GM12878 (cell line): Measurements from ENCODE around the gene CNTNAP2. TPM values are rescaled to one million over a fixed set of nuclear protein-coding genes. Genes with fewer than 3 reads are reported as not detected.

ENCODE experiments used
- ATAC-seq: fragments of 200-7000 bp; cut with Tn5 transposase; 3 replicates; pipeline ENCODE4 v1.9.1; 2020; ENCODE audit warnings: mild to moderate bottlenecking, moderate library complexity
- BruUV-seq: library from RNA; stranded (reverse); fragments of 400-500 nt; replicated peaks from 2 replicates; lab custom pipeline; 2021; lab: Mats Ljungman, UMichigan
- CTCF ChIA-PET: fragments of 300-600 bp; sonication (Branson Sonifier 250); formaldehyde crosslinking; extraction: SDS; loops from one replicate; lab custom pipeline; 2021; ENCODE audit warnings: inconsistent platforms; lab: Yijun Ruan, JAX
- POLR2A ChIA-PET: fragments of 350-600 bp; formaldehyde crosslinking; extraction: SDS; loops from one replicate; lab custom pipeline; 2021; ENCODE audit warnings: inconsistent platforms; lab: Charles Lee
- RAD21 ChIA-PET: fragments of 300-600 bp; sonication (Branson Sonifier 250); formaldehyde crosslinking; loops from one replicate; lab custom pipeline; 2023; ENCODE audit warnings: antibody characterized with exemption; ENCODE audit not compliant: unreplicated experiment; lab: Charles Lee
- SMC1A ChIA-PET: fragments of 300-600 bp; sonication (Branson Sonifier 250); formaldehyde crosslinking; loops from one replicate; lab custom pipeline; 2023; ENCODE audit not compliant: unreplicated experiment, uncharacterized antibody; lab: Charles Lee
- DNase-seq: peaks from one replicate; pipeline ENCODE4 v3.0.0-alpha.2; 2011; ENCODE audit warnings: low read depth, low spot score
- FAIRE-seq: peaks from 3 replicates; lab custom pipeline; 2011; peaks lifted over from hg19 to GRCh38; lab: Jason Lieb, UNC
- H2AFZ ChIP-seq: 2 replicates; pipeline ENCODE4 v1.6.0; 2011; ENCODE audit warnings: low read depth, low read length, control low read depth; ENCODE audit not compliant: control insufficient read depth
- H3K27ac ChIP-seq: 2 replicates; pipeline ENCODE4 v1.5.1; 2011; ENCODE audit warnings: control low read depth; ENCODE audit not compliant: control insufficient read depth, insufficient read depth
- H3K27me3 ChIP-seq, 2 experiments: replicated peaks in 1 of 2; 2 replicates each; pipeline versions ENCODE4 v1.6.0 to v1.6.1; 2011; ENCODE audit warnings: low read length in 1 of 2; ENCODE audit not compliant: control insufficient read depth in 2 of 2, insufficient read depth in 2 of 2
- H3K36me3 ChIP-seq, 2 experiments: 2 replicates each; pipeline ENCODE4 v1.5.1; 2011; ENCODE audit warnings: low read length in 1 of 2; ENCODE audit not compliant: control insufficient read depth in 2 of 2, insufficient read depth in 2 of 2
- H3K4me1 ChIP-seq: 2 replicates; pipeline ENCODE4 v1.6.1; 2011; ENCODE audit warnings: mild to moderate bottlenecking, low read length, moderate library complexity, mixed read lengths; ENCODE audit not compliant: control insufficient read depth, insufficient read depth
- H3K4me2 ChIP-seq: 2 replicates; pipeline ENCODE4 v1.6.0; 2011; ENCODE audit warnings: control low read depth; ENCODE audit not compliant: control insufficient read depth, insufficient read depth
- H3K4me3 ChIP-seq: fragments of 200-600 bp; sonication (generic); 2 replicates; pipeline ENCODE4 v1.5.1; 2016
- H3K79me2 ChIP-seq: 2 replicates; pipeline ENCODE4 v1.6.0; 2011; ENCODE audit warnings: low read length; ENCODE audit not compliant: control insufficient read depth, insufficient read depth
- H3K9ac ChIP-seq: 2 replicates; pipeline ENCODE4 v1.8.0; 2011; ENCODE audit warnings: low read length, control low read depth, mixed read lengths; ENCODE audit not compliant: control insufficient read depth, insufficient read depth
- H3K9me3 ChIP-seq: replicated peaks from 3 replicates; pipeline ENCODE4 v1.5.1; 2011; ENCODE audit warnings: mild to moderate bottlenecking, low read length; ENCODE audit not compliant: control insufficient read depth, insufficient read depth
- H4K20me1 ChIP-seq: 2 replicates; pipeline ENCODE4 v1.6.0; 2011; ENCODE audit not compliant: control insufficient read depth, insufficient read depth
- ASH2L ChIP-seq: fragments of 300-600, 200-600 bp; sonication (generic); IDR thresholded peaks from 2 replicates; pipeline ENCODE4 v1.6.1; 2017; ENCODE audit warnings: low read depth, mild to moderate bottlenecking, borderline replicate concordance
- ATF7 ChIP-seq: fragments of 450-650 bp; IDR thresholded peaks from 2 replicates; pipeline ENCODE4 v1.6.1; 2016; ENCODE audit warnings: low read depth, mild to moderate bottlenecking
- CREM ChIP-seq: IDR thresholded peaks from 2 replicates; pipeline ENCODE4 v1.6.1; 2014; ENCODE audit warnings: antibody characterized with exemption, low read depth
- GATAD2B ChIP-seq: fragments of 450-650 bp; conservative IDR thresholded peaks from 2 replicates; pipeline ENCODE4 v1.6.1; 2017; ENCODE audit warnings: low read depth, mild to moderate bottlenecking, moderate library complexity
- IRF4 ChIP-seq: IDR thresholded peaks from 2 replicates; pipeline ENCODE4 v1.6.1; 2011; ENCODE audit warnings: low read depth, low read length
- MEF2A ChIP-seq: IDR thresholded peaks from 2 replicates; pipeline ENCODE4 v1.6.1; 2011; ENCODE audit warnings: low read depth, mild to moderate bottlenecking, low read length, moderate library complexity; ENCODE audit not compliant: insufficient read depth
- NFIC ChIP-seq: IDR thresholded peaks from 2 replicates; pipeline ENCODE4 v1.6.1; 2012; ENCODE audit warnings: low read depth, mild to moderate bottlenecking, inconsistent platforms, low read length, moderate library complexity
- NRF1 ChIP-seq: conservative IDR thresholded peaks from 2 replicates; pipeline ENCODE4 v1.6.1; 2011; ENCODE audit warnings: mild to moderate bottlenecking, low read depth, low read length, improper control_type of control experiment
- PAX5 ChIP-seq: IDR thresholded peaks from 2 replicates; pipeline ENCODE4 v1.6.1; 2011; ENCODE audit warnings: low read depth, low read length, borderline replicate concordance
- POLR2AphosphoS2 ChIP-seq: IDR thresholded peaks from 2 replicates; pipeline ENCODE4 v1.6.1; 2011; ENCODE audit warnings: low read depth, mild to moderate bottlenecking, low read length, improper control_type of control experiment, moderate library complexity
- POU2F2 ChIP-seq: IDR thresholded peaks from 3 replicates; pipeline ENCODE4 v1.6.1; 2011; ENCODE audit warnings: low read depth, mild to moderate bottlenecking, low read length, borderline replicate concordance
- RAD21 ChIP-seq: IDR thresholded peaks from 2 replicates; pipeline ENCODE4 v1.6.1; 2011; ENCODE audit warnings: mild to moderate bottlenecking, low read depth, low read length, moderate library complexity; ENCODE audit not compliant: insufficient read depth
- RBBP5 ChIP-seq: fragments of 200-600 bp; sonication (generic); conservative IDR thresholded peaks from 2 replicates; pipeline ENCODE4 v1.6.1; 2016
- RUNX3 ChIP-seq: IDR thresholded peaks from 2 replicates; pipeline ENCODE4 v1.6.1; 2012; ENCODE audit warnings: low read length, inconsistent platforms
- SIX5 ChIP-seq: IDR thresholded peaks from 2 replicates; pipeline ENCODE4 v1.6.1; 2011; ENCODE audit warnings: mild to moderate bottlenecking, low read depth, low read length, moderate library complexity; ENCODE audit not compliant: severe bottlenecking
- SRF ChIP-seq, 2 experiments: IDR thresholded peaks; 2 replicates each; pipeline ENCODE4 v1.6.1; 2011; ENCODE audit warnings: low read depth in 2 of 2, low read length in 2 of 2, mild to moderate bottlenecking in 1 of 2, moderate library complexity in 1 of 2
- SUPT20H ChIP-seq: IDR thresholded peaks from 2 replicates; pipeline ENCODE4 v1.6.1; 2011; ENCODE audit warnings: low read depth, mild to moderate bottlenecking, low read length, moderate library complexity, borderline replicate concordance; ENCODE audit not compliant: control insufficient read depth
- SUZ12 ChIP-seq: fragments of 200-600 bp; sonication (generic); IDR thresholded peaks from one replicate; pipeline ENCODE4 v1.6.1; 2018; ENCODE audit warnings: antibody characterized with exemption, mild to moderate bottlenecking; ENCODE audit not compliant: unreplicated experiment
- TBL1XR1 ChIP-seq: IDR thresholded peaks from 2 replicates; pipeline ENCODE4 v1.6.1; 2012; ENCODE audit warnings: low read depth, low read length, improper control_type of control experiment
- TCF3 ChIP-seq: IDR thresholded peaks from 2 replicates; pipeline ENCODE4 v1.6.1; 2012; ENCODE audit warnings: low read depth, mild to moderate bottlenecking, low read length, borderline replicate concordance; ENCODE audit not compliant: insufficient read depth
- YY1 ChIP-seq: IDR thresholded peaks from 2 replicates; pipeline ENCODE4 v1.6.1; 2011; ENCODE audit warnings: low read depth, mild to moderate bottlenecking, low read length
- ZNF274 ChIP-seq: IDR thresholded peaks from one replicate; pipeline ENCODE4 v1.8.0; 2011; ENCODE audit not compliant: insufficient read length, insufficient read depth
- WGBS: methylation state at CpG from one replicate; pipeline ENCODE4 v1.1.6; 2016; ENCODE audit warnings: low lambda C conversion rate; ENCODE audit not compliant: insufficient replicate concordance, insufficient coverage; ENCODE audit errors: missing lambda C conversion rate; 5-methylcytosine and 5-hydroxymethylcytosine counted together
- in situ Hi-C: fragments of 300-500 bp; cut with MboI; formaldehyde crosslinking; loops from 9 replicates; pipeline ENCODE4 v1.14.3; 2018; ENCODE audit warnings: mixed read lengths
- intact Hi-C: fragments of 100-400 bp; cut with micrococcal nuclease; formaldehyde crosslinking; loops from one replicate; pipeline ENCODE4 v1.14.2; 2022; ENCODE audit not compliant: unreplicated experiment
- polyA plus RNA-seq, 11 experiments: library from polyadenylated mRNA; depleted of rRNA in 4 of 11; unstranded in 6 of 11; stranded (reverse) in 5 of 11; fragments of >200 nt; fragmentation: Nextera tagmentation in 4 of 11; fragmentation: Illumina TruSeq in 1 of 11; extraction: Ambion mirVana in 4 of 11; extraction: Trizol in 1 of 11; gene quantifications; 1 replicate in 1 of 11; 2 replicates in 10 of 11; pipeline versions ENCODE4 v1.2.1 to v1.2.3, GENCODE V29; 2011 to 2016; ENCODE audit warnings: inconsistent platforms in 2 of 11, missing spikeins in 2 of 11, low read depth in 1 of 11
- total RNA-seq, 4 experiments: library from RNA; depleted of rRNA in 3 of 4; stranded (reverse); fragments of >200 nt in 3 of 4; fragmentation: Illumina TruSeq in 1 of 4; extraction: Trizol in 1 of 4; gene quantifications; 2 replicates each; pipeline versions ENCODE4 v1.2.1 to v1.2.3, GENCODE V29; 2013 to 2021
- TF ChIP-seq, protein P1 (sequence below): fragments of 450-650 bp; conservative IDR thresholded peaks from 2 replicates; pipeline ENCODE4 v1.6.1; 2017; ENCODE audit warnings: mild to moderate bottlenecking, moderate library complexity

Gene CNTNAP2
- total and polyA plus RNA-seq, 10 of the 15 experiments (the other 5 are each of a cell fraction or from before 2014, with no cell fraction given): 0.03 to 0.08 (median 0.03) TPM; not detected in 7

DNA sequence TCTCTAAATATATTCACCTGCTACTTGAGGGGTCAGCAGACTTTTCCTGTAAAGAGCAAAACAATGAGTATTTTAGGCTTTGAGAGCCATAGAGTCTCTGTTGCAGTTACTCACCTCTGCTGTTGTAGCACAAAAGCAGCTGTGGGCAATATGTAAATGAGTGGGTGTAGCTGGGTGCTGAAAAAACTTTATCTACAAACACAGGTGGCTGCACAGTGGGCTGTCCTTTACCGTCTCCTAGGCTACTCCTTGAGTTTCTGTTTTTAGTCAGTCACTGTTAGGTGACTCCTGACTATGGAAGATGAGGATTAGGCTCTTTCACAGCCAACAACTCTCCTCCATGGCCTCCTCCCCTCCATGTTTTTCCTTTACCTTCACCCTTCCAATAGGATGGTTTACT, 2187.9 kb downstream of the CNTNAP2 start (continued):
- TF ChIP-seq POU2F2: peak; percentile 84
- peak; percentile 40; the same call in 1 of the 2 replicates for TF ChIP-seq RUNX3
- no peak for TF ChIP-seq CREM
- TF ChIP-seq IRF4: no peak
- TF ChIP-seq ZNF274: no peak
- TF ChIP-seq SUZ12: no peak
- no peak for TF ChIP-seq PAX5
- no peak for TF ChIP-seq YY1
- no peak for TF ChIP-seq TBL1XR1
- no peak for TF ChIP-seq ATF7

DNA sequence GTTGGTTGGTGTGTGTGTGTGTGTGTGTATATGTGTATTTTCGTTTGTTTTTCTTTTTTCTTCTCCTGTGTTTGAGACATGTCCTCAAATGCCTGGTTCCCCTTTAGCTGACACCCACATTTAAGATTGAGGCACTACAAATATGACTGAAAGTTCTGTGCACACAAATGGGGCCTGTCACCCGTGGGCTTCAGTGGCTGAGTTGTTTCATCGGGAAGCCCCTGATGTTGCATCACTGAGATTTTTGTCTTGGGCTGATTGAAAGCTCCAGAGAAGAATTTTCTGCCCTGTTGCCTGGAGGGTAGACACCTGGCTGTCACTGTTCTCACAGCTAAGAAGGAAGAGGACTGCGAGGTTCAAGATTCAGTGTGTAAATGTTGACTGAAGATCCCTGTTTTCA, 2190.2 kb downstream of the CNTNAP2 start:
- WGBS: 2% methylated on average over 4 of the region's 4 CpGs
- DNase-seq (peak; percentile 13), FAIRE-seq (peak; percentile 54), ATAC-seq (peak; percentile 43)
- SMC1A ChIA-PET: no interaction called here
- Histone ChIP-seq H3K27me3 (no peaks in the 10 kb centered on the region), H3K27ac (0 out of 2 replicates have a peak overlapping the region, but pooled peaks have one; percentile 13), H3K9ac (no peak overlapping the region), H2AFZ (peak overlapping the region; percentile 4; the same call in 1 of the 2 replicates), H3K9me3 (no peaks in the 10 kb centered on the region; the same call in 2 of the 3 replicates), H3K79me2 (no peaks in the 10 kb centered on the region), H3K4me1 (peaks cover 3% of the 10 kb centered on the region), H3K4me3 (no peak overlapping the region), H4K20me1 (no peaks in the 10 kb centered on the region), H3K4me2 (0 out of 2 replicates have a peak overlapping the region, but pooled peaks have one; percentile 4), H3K36me3 (no peaks in the 10 kb centered on the region)
- in situ Hi-C loops: no loop called here
- CTCF ChIA-PET: interaction anchor here (1.3 to 1.4 kb wide), 2 partner anchors 42 to 44 kb away, joined by 3 to 4 read pairs; no protein-coding TSS in a partner anchor
- POLR2A ChIA-PET: interaction anchor here (0.6 kb wide), 1 partner anchor 654 kb away, joined by 3 read pairs; no protein-coding TSS in a partner anchor
- intact Hi-C loops: no loop called here
- RAD21 ChIA-PET: no interaction called here
- BruUV-seq: no TSS peak
- TF ChIP-seq PAX5: no peak
- peak; percentile 79 for TF ChIP-seq NFIC
- TF ChIP-seq ASH2L: no peak
- no peak for TF ChIP-seq GATAD2B
- peak; percentile 72 for TF ChIP-seq IRF4
- no peak for TF ChIP-seq RBBP5
- TF ChIP-seq SUPT20H: no peak
- 0 out of 2 replicates have a peak, but pooled peaks have one; percentile 22 for TF ChIP-seq TCF3
- TF ChIP-seq NRF1: no peak
- no peak for TF ChIP-seq SIX5
- TF ChIP-seq, protein P1, sequence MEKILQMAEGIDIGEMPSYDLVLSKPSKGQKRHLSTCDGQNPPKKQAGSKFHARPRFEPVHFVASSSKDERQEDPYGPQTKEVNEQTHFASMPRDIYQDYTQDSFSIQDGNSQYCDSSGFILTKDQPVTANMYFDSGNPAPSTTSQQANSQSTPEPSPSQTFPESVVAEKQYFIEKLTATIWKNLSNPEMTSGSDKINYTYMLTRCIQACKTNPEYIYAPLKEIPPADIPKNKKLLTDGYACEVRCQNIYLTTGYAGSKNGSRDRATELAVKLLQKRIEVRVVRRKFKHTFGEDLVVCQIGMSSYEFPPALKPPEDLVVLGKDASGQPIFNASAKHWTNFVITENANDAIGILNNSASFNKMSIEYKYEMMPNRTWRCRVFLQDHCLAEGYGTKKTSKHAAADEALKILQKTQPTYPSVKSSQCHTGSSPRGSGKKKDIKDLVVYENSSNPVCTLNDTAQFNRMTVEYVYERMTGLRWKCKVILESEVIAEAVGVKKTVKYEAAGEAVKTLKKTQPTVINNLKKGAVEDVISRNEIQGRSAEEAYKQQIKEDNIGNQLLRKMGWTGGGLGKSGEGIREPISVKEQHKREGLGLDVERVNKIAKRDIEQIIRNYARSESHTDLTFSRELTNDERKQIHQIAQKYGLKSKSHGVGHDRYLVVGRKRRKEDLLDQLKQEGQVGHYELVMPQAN: no peak
- no peak for TF ChIP-seq POLR2AphosphoS2
- no peak for TF ChIP-seq SRF (IDR thresholded peaks at IDR 0.05; ENCODE audit: low read depth in 2 of 2, low read length in 2 of 2)
- TF ChIP-seq RAD21: no peak
- peak; percentile 69 for TF ChIP-seq MEF2A
